SHP77 treated with DMSO at 0.1 percent for 48 hours (cell line): ENCODE results near the gene PCSK7.

ENCODE experiments used
- DNase-seq: peaks from one replicate; lab custom pipeline; 2025; lab: John Stamatoyannopoulos, UW

Gene PCSK7

GRCh38 chr11:117230999-117231841, 653 bp downstream of the PCSK7 start:
- no peak for DNase-seq

DNA sequence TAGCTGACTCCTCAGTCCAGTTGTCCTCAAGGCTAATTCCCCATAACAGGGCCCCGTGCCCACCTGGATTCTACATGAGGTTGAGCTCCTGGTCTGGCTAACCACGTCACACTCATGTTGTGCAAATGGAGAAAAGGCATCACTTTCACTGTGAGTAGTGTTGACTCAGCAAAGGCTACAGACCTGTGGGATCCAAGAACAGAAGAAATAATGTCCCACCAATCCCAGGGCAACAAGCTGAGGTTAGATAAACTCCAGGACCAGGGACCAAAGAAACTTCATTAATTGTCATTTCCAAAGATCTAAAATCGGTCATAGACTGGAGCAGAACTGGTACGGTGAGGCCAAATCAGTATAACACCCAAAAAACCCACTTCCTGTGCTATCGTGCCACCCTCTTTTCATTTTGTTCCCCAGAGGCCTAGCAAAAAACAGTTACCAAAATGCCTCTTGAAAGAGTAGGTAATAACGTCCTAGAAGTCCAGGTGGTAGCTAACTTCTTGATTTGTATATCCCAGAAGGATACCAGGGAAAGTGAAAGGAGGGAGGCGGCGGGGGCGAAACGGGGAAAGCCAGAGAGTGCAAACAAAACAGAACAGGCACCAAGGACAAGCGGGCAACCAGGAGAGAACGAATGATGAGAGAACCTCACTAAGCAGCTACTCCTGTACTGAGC, 1.4 kb downstream of the PCSK7 start:
- no peak for DNase-seq

GRCh38 chr11:117229931-117230285, 2.0 kb downstream of the PCSK7 start:
- no peak for DNase-seq

- no peak for DNase-seq
Measured at GRCh38 chr11:117229411-117229810, 2.5 kb downstream of the PCSK7 start.

- no peak for DNase-seq
Measured at GRCh38 chr11:117228091-117228490, 3.8 kb downstream of the PCSK7 start.

DNA sequence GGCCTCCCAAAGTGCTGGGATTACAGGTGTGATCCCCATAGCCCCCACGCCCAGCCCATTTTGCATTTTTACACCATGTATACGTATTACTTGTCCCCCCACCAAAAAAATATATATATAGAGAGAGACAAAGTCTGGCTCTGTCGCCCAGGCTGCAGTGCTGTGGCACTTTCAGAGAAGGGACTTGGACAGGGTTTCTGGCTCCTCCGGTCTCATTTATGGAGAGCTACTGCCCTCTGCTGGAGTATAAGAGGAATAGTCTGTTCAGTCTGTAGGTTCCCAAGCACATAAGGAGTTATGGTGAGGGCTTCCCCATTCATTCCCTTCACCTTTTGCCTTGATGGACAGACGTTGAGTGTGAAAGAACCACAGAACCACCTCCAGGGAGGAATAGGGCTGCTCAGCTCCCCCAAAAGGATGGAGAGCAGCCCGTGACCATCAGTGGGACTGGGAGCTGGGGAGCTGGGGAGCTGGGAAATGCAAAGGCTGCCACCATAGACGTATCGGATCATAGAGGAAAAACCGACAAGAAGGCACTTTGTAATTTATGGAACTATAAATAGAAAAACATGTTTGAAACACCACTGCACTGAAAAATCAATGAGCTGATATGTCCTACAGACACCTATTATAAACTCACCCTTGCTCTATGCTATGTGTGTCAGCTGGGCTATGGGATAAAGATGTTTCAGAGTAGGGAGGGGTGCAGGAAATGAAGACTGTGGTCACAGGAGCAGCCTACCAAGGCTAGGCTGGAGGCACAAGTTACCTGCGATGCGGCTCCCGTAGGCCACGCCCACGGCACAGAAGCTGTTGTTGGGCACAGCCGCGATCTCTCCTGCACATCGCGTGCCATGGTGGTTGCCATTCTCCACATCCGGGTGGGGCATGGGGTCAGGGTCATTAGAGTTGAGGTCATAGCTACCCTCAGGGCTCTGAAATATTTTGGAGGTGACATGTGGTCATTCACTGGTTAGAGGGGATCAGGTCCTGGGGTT, 5.2 kb downstream of the PCSK7 start:
- peak; percentile 56 for DNase-seq

DNA sequence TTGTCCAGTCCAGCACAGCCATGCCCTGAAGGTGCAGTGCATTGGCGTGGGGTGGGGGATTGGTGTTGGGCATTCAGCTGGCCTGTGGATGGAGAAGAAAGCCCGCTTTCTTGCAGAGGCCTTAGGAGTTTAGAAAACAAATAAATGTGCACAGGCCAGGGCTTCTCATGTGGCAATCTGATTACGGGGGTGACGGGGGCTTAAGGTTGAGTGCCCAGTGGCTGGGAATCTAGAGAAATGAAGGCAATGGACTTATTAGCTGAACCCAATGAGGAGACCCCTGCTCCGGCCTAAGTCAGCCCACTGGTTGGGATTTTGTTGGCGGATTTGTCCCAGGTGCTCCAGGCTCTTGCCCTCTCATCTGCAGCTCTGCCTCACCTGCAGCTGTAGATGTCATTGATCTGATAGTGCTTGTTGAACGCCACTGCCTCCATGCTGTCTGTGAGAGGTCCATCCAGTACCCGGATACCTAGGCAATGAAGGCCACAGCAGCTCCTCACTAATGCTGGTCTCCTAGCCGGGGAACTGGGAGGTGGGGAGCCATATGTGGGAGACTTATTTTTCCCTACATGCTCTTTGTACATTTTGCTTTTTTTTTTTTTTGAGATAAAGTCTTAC, 6.2 kb downstream of the PCSK7 start:
- DNase-seq, result no peak

DNA sequence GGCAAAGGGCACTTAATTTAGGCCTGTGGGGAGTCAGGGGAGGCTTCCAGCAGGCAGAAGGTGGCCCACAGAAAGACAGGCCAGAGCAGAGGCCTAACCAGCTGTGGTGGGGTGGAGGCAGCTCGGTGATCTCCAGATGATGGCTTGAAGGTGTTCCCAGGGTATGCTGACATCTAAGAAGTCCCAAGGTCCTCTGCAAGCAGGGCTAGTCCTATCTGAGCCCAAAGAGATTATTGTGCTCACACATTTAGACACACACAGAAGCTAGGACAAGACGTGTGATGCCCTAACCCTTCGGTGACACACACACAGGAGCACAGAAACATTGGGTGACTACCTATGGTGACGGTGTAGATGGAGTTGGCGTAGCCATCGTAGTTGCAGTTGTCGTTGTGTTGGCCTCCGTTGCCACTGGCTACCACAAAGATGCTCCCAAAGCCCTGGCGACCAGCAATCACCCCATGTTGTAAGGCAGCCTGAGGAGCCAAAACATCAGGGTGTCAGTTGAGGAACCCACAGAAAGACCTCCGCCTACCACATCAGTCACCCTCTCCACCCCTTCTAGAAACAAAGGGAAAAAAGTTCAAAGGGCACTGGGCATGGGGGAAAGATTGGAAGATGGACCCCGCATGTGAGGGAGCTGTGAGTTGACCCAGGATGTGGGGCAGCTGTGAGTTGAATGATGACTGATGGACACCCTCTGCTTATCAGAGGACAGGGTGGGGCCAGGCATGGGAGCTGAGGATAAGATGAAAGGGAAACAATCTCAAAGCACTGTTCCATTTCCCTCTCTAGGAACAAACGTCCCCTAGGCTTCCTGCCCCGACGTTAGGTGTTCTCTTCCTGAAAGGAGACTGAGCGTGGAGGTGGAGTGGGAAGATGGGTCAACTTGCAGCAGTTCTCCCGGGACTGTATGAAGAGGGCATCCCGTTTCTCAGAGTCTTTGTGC, 7.9 kb downstream of the PCSK7 start:
- no peak for DNase-seq

DNA sequence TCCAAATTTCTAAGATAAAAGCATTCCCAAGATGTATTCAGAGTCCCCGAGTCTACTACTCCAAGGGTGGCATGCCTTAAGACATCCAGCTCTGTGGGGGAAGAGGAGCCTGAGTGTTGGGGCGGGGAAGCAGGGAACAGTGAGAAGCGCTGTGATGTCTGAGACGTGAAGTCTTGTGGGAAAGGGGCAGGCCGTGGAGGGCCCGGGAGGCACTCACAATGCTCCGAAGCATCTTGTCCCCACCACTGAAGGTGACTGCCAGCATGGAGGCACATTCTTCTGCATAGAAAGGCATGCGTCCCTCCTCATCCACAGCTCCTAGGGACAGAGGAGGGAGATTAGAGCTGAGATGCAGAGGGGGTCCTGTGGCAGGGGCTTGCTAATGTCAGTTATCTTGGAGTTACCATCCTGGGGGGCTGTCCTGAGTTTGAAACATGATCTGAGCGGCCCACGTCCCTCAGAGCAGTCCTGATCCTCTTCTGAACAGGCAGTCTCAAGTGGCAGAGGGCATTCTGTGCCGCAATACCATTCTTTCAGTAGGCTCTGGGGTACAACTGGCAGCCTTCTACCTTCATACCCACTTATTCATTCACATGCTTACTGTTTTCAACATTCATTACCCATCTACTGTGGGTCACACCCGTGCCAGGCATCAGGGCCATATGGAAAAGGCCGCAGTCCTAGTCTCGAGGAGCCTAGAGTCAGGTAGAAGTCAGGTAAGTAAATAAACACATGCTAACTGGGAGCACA, 8.7 kb downstream of the PCSK7 start:
- no peak for DNase-seq

- peak; percentile 42 for DNase-seq
Measured at GRCh38 chr11:117221775-117222517, 9.9 kb downstream of the PCSK7 start.

DNA sequence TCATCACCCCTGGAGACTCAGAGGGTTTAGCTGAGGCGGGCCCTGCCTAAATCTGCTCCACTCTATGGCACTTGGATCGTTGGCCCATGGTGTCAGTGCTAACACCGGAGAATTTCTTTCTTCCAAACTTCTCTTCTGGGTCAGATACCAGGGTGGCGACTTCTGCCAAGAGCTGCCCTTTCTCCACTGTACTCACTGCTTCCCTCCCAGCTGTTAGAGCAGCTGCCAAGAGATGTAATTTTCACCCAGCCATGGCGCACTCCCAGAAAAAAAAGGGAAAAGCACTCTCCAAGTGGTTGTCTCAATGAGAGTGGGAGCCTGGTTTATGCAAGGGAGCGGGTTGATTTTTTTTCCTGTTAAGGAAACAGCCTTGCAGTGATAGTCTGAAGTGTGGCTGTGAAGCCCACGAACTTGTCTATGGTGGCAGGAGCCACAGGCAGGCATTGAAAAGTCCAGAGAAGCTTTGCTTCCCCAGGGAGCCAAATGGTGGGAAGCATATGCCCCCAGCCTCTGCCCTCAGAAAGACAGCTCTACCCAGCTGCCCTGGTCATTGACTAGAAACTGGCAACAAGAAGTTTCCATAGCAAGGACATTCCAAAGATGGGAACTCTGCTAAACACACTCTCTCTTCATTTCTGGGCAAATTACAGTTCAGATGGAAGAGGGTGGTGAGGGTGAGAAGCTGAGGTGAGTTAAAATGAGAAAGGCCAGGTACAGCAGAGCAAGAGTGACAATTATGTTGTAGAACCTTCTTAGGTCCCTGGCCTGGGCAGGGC, 10.7 kb downstream of the PCSK7 start:
- DNase-seq, result no peak

DNA sequence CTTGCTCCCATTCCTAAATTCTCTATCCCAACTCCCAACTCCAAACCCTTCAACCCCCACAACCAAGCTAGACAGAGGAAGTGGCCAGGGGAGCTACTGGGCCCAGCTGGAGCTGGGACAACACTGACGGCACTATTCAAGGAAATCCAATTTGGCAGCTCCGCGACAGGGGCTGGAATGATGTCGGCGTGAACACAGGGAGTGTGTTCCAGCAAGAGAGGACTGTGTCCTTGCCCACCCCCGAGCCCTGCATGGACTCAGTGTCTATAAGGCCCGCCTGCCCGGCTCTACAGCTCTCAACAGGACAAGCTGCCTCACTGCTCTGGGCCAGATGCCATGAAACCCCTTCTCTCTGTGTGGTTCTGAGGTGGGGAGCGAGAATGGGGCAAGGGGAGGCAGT, 11.3 kb downstream of the PCSK7 start:
- no peak for DNase-seq

DNA sequence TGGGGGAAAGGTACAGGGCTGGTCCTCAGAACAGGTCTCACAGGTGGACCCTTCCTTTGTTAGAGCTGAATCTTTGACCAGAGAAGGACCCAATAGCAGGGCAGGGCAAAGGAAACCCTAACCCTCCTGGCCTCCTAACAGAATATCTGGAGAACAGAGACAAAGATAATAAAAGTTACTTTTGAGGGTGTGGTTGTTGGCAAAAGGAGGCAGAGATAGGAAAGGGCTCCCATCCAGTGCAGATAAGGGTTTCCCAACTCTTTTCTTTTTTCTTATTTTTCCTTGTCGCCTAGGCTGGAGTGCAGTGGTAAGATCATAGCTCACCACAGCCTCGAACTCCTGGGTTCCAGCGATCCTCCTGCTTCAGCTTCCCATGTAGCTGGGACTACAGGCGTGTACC, 11.9 kb downstream of the PCSK7 start:
- DNase-seq, result no peak

DNA sequence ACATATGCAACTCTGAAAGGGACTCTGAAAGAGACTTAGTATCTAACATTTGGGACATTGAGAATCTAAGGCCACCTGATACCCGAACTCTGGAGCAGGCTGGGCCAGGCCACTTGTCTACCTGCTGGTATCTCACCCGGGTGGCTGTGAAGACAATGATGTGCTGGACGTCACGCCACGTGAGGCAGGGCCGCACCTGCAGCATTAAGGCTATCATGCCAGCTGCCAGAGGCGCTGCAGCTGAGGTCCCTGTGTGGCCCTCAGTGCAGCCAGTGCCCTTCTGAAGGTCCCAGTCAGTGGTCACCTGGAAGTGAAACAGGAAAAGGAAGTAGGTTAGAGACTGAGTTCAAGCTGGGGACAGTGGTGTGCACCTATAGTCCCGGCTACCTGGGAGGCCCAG, 12.4 kb downstream of the PCSK7 start:
- no peak for DNase-seq

DNA sequence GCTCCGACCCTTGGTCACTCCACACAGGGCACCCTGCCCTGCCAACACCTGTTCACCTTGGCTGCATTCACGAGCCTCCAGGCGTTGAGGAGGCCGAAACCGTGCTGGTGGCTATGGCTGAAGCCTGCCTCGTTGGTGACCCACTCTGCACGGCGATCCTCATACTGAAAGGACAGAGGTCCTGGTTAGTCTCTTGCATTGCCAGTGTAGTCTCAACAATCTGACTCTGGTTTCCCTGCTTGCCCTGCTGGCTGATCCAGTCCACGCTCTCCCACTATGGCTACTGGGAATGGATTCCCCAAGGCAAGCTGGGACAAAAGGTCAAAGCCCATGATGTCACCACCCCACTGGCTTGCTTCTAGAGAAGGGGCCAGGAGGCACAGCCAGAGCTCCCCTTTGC, 12.9 kb downstream of the PCSK7 start:
- DNase-seq, result no peak

DNA sequence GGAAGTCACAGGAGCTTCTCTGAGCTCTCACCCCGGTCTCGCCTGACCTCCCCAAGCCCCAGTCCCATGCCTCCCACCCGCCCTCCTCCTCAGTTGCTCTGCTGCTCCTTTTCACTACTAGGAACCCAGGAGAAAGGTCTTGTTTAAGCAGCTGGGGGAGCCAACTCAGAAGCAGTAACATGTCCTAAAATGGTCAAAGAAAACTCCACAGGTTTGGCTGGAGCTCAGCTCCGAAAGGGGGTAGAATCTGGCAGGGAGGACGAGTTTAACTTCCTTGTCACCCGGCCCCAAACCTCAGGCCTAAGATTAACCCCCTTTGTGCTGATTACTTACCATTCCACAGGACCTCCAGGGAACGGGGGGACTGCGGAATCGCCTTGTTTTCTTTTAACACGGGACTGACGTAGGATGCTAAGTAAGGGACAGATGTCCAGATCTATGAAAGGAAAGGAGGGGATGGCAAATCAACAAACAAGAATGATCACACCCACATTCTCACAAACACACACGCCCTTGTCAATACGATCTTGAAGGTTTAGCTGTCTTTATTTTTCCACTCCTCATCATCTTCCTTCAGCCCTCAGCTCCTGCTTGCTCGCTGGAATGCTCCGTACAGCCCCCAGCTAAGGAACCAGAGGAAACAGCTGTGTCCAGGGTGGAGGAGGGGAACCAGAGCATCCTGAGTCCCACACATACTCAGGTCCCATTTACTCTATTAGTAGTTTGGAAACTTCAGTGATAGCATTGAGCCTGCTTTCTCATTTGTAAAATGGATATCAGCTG, 13.5 kb downstream of the PCSK7 start:
- no peak for DNase-seq

DNA sequence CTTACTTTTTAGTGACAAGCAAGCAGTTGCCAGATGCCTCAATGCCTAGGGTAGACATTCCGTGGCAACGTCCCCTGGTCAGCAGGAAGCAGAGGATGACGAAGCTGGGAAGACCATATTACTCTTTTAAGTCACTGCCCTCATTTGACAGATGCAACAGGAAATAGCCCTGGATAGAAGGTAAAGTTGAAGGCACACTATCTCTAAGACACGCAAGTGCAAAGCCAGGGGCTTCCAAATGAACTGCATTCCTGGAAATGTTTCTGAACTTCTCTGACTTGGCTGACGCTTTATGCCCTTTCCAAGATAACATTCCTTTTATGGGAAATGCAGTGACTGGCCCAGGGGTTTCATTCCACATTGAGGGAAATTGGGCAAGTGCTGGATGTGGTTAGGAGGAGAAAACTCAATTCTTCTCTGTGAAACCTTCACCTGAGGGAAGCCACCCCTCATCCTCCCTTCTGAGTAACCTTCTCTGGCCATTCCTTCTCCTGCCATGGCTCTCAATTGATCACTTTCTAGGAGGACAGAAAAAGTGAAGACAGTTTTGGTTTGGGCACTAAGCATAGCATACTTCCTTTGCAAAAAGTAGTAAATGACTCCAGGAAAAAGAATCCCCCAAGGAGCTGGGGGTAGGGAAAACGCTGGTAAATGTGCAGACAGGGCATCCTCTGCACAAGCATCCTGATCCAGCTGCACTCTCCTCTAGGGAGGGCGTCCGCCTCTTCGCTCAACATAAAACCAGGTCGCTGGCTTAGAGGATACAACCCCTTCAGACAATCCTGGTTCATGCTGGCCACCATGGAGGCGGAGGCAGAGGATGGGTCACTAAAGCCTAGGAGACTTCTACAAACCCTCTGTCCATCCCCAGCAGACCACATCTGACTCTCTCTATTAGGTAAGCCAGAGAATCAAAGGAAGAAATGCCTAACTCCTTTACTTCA, 14.5 kb downstream of the PCSK7 start:
- no peak for DNase-seq
